ENCODE measurements around the gene WDR64. TPM values are rescaled to one million over a fixed set of nuclear protein-coding genes. Genes with fewer than 3 reads are reported as not detected.

The WDR64 gene
- total RNA-seq, 1 donor = not detected

DNA sequence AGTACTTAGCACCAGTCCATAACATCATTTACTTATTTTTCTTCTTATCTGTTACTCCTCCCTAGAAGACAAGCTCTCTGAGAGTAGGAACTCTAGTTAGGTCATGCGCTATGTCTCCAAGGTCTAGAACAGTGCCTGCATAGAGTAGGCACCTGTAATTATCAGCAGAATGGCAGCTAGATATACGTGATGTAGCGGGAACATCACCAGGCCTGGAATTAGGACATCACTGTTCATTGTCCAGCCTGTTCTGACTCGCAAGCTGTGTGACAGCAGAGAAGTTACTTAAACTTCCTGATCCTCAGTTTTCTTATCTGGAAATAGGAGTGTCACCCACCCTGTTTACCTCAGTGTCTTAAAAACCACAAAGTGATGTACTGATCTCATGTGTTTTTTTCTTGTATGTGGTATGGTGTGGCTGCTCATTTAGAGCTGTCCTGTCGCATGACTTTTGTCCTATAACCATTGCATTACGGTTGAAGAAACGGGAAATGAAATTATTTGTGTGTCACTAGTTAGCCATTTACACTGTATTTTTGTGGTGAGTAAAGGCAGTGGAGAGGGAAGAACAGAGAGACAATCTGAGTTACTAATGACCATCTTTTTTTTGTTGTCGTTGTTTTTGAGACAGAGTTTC is 158.8 kb downstream of the WDR64 start:
- Histone ChIP-seq H2AFZ (ENCODE audit: low read length) (no peak overlapping the region), H3K4me1 (ENCODE audit: insufficient read depth, low read length) (no peaks in the 10 kb centered on the region), H3K27me3 (ENCODE audit: insufficient read depth, low read length) (no peaks in the 10 kb centered on the region), H4K20me1 (ENCODE audit: insufficient read depth, low read length) (no peaks in the 10 kb centered on the region), H3K27ac (ENCODE audit: low read depth, low read length) (no peak overlapping the region), H3K4me3 (ENCODE audit: insufficient read depth, low read length) (no peak overlapping the region), H3K9me3 (ENCODE audit: low read depth, low read length) (no peaks in the 10 kb centered on the region), H3K4me2 (ENCODE audit: insufficient read depth, low read length) (no peak overlapping the region), H3K79me2 (ENCODE audit: insufficient read depth, low read length) (no peaks in the 10 kb centered on the region), H3K36me3 (ENCODE audit: insufficient read depth, low read length) (no peaks in the 10 kb centered on the region)
- TF ChIP-seq, protein P1, sequence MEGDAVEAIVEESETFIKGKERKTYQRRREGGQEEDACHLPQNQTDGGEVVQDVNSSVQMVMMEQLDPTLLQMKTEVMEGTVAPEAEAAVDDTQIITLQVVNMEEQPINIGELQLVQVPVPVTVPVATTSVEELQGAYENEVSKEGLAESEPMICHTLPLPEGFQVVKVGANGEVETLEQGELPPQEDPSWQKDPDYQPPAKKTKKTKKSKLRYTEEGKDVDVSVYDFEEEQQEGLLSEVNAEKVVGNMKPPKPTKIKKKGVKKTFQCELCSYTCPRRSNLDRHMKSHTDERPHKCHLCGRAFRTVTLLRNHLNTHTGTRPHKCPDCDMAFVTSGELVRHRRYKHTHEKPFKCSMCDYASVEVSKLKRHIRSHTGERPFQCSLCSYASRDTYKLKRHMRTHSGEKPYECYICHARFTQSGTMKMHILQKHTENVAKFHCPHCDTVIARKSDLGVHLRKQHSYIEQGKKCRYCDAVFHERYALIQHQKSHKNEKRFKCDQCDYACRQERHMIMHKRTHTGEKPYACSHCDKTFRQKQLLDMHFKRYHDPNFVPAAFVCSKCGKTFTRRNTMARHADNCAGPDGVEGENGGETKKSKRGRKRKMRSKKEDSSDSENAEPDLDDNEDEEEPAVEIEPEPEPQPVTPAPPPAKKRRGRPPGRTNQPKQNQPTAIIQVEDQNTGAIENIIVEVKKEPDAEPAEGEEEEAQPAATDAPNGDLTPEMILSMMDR (IDR thresholded peaks at IDR 0.05; ENCODE audit: extremely low read depth, low read depth, low read length) = no peak
- no peak for DNase-seq (ENCODE audit: insufficient read length, low spot score, missing footprints)

DNA sequence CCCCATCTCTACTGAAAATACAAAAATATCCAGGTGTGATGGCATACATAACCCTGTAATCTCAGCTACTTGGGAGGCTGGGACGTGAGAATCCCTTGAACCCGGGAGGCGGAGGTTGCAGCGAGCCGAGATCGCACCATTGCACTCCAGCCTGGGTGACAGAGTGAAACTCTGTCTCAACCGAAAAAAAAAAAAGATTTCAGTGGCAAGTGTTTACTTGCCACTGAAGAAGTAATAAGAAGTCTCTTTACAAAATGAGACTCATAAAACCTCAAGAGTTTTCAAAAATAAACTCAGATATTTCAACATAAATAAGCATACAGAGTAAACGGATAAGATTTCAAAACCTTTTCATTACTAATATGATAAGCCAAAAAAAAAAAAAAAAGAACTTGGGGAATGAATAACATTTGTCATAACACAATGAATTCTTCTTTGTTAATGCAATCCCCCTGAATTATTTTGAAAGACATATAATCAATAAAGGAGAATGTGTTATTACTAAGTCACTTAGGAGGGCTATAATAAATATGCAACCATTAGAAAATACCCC is 161.8 kb downstream of the WDR64 start:
- no peak overlapping the region for H2AFZ ChIP-seq (ENCODE audit: low read length)
- no peaks in the 10 kb centered on the region for H3K36me3 ChIP-seq (ENCODE audit: insufficient read depth, low read length)
- H3K4me3 ChIP-seq (ENCODE audit: insufficient read depth, low read length) = no peak overlapping the region
- H3K79me2 ChIP-seq (ENCODE audit: insufficient read depth, low read length) = no peaks in the 10 kb centered on the region
- H3K27ac ChIP-seq (ENCODE audit: low read depth, low read length) = no peak overlapping the region
- H3K4me1 ChIP-seq (ENCODE audit: insufficient read depth, low read length) = peaks cover 10% of the 10 kb centered on the region
- DNase-seq (ENCODE audit: insufficient read length, low spot score, missing footprints) = no peak
- TF ChIP-seq, protein P1 (IDR thresholded peaks at IDR 0.05; ENCODE audit: extremely low read depth, low read depth, low read length) = no peak
- no peaks in the 10 kb centered on the region for H3K9me3 ChIP-seq (ENCODE audit: low read depth, low read length)
- H3K4me2 ChIP-seq (ENCODE audit: insufficient read depth, low read length) = no peak overlapping the region
- peaks cover 3% of the 10 kb centered on the region for H3K27me3 ChIP-seq (ENCODE audit: insufficient read depth, low read length)
- no peaks in the 10 kb centered on the region for H4K20me1 ChIP-seq (ENCODE audit: insufficient read depth, low read length)

DNA sequence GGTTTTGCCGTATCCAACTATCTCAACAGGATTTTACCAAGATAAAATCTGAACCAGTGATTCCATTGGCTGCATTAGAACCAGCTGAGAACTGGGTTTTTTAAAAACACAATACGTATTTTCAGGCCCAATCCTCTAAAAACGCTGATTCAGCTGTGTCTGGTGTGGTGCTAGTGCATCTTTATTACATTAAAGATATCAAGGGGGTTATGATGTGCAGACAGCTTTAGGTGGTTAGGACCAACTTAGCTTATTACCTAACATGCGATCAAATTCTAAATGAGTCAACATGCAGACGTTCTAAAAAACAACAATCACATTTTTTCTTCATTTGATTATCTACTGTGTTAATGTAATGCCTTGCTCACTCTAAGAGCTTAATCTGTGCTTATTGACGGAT is 163.9 kb downstream of the WDR64 start:
- DNase-seq (ENCODE audit: insufficient read length, low spot score, missing footprints) = no peak
- Histone ChIP-seq H3K4me2 (ENCODE audit: insufficient read depth, low read length) (no peak overlapping the region), H3K27me3 (ENCODE audit: insufficient read depth, low read length) (peaks cover 3% of the 10 kb centered on the region), H4K20me1 (ENCODE audit: insufficient read depth, low read length) (no peaks in the 10 kb centered on the region), H3K36me3 (ENCODE audit: insufficient read depth, low read length) (no peaks in the 10 kb centered on the region), H3K27ac (ENCODE audit: low read depth, low read length) (no peak overlapping the region), H3K4me1 (ENCODE audit: insufficient read depth, low read length) (peaks cover 10% of the 10 kb centered on the region), H3K79me2 (ENCODE audit: insufficient read depth, low read length) (no peaks in the 10 kb centered on the region), H3K4me3 (ENCODE audit: insufficient read depth, low read length) (no peak overlapping the region), H3K9me3 (ENCODE audit: low read depth, low read length) (no peaks in the 10 kb centered on the region), H2AFZ (ENCODE audit: low read length) (no peak overlapping the region)
- TF ChIP-seq, protein P1 (IDR thresholded peaks at IDR 0.05; ENCODE audit: extremely low read depth, low read depth, low read length) = no peak

DNA sequence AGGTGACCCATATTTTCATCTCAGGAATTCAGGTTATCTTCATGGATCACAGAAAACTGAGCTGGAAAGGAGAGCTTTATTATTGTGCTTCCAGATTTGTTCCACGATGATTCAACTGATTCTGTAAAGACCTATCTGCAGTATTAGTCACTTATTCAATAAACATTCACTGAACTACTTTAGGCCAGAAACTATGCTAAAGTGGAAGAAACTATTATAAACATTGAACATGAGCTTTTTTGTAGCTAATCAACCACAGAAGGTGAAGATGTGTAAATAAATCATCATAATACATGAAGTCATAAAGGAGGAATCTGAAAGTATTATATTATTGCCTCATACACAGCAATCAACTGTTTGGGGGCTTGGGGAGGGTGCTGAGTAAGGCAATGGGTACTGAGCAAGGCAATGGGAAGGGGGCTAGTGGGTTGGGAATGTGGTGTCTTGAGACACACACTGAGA is 165.3 kb downstream of the WDR64 start:
- TF ChIP-seq, protein P1 (IDR thresholded peaks at IDR 0.05; ENCODE audit: extremely low read depth, low read depth, low read length) = no peak
- Histone ChIP-seq H2AFZ (ENCODE audit: low read length) (no peak overlapping the region), H3K27ac (ENCODE audit: low read depth, low read length) (peak overlapping the region; percentile 36), H3K9me3 (ENCODE audit: low read depth, low read length) (no peaks in the 10 kb centered on the region), H3K79me2 (ENCODE audit: insufficient read depth, low read length) (no peaks in the 10 kb centered on the region), H4K20me1 (ENCODE audit: insufficient read depth, low read length) (no peaks in the 10 kb centered on the region), H3K4me3 (ENCODE audit: insufficient read depth, low read length) (no peak overlapping the region), H3K4me2 (ENCODE audit: insufficient read depth, low read length) (peak overlapping the region; percentile 39), H3K36me3 (ENCODE audit: insufficient read depth, low read length) (no peaks in the 10 kb centered on the region), H3K4me1 (ENCODE audit: insufficient read depth, low read length) (peaks cover 14% of the 10 kb centered on the region), H3K27me3 (ENCODE audit: insufficient read depth, low read length) (peaks cover 3% of the 10 kb centered on the region)
- peak; percentile 81 for DNase-seq (ENCODE audit: insufficient read length, low spot score, missing footprints)
